IMR-90 (cell line): ENCODE measurements around the gene EFHD1. TPM values are rescaled to one million over a fixed set of nuclear protein-coding genes. Genes with fewer than 3 reads are reported as not detected.

Experiments used
- ATAC-seq: fragments of 200-7000 bp; cut with Tn5 transposase; 2 replicates; pipeline ENCODE4 v1.9.1; 2020; ENCODE audit warnings: low read depth, mild to moderate bottlenecking, moderate library complexity
- BruUV-seq: library from RNA; stranded (reverse); fragments of 400-500 nt; replicated peaks from 2 replicates; lab custom pipeline; 2021; lab: Mats Ljungman, UMichigan
- CTCF ChIA-PET: fragments of 300-600 bp; formaldehyde crosslinking; extraction: SDS; loops from one replicate; lab custom pipeline; 2021; ENCODE audit warnings: antibody characterized with exemption; lab: Yijun Ruan, JAX
- POLR2A ChIA-PET: fragments of 300-600 bp; sonication (Branson Sonifier 250); formaldehyde crosslinking; loops from one replicate; lab custom pipeline; 2022; ENCODE audit warnings: antibody characterized with exemption; ENCODE audit not compliant: unreplicated experiment; lab: Charles Lee
- DNase-seq: peaks from one replicate; pipeline ENCODE4 v3.0.0; 2013
- H2AFZ ChIP-seq: replicated peaks from 2 replicates; pipeline ENCODE3; 2013; ENCODE audit warnings: low read length, mild to moderate bottlenecking; ENCODE audit not compliant: poor library complexity
- H2AK5ac ChIP-seq: 2 replicates; pipeline ENCODE4 v1.6.1; 2013; ENCODE audit warnings: low read depth, low read length, inconsistent platforms
- H2AK9ac ChIP-seq: replicated peaks from 2 replicates; pipeline ENCODE3; 2013; ENCODE audit warnings: mild to moderate bottlenecking, low read depth, low read length, moderate library complexity; ENCODE audit not compliant: poor library complexity
- H2BK120ac ChIP-seq: 2 replicates; pipeline ENCODE4 v1.6.1; 2013; ENCODE audit warnings: low read depth, low read length, inconsistent platforms
- H2BK15ac ChIP-seq: 3 replicates; pipeline ENCODE4 v1.6.1; 2013; ENCODE audit warnings: low read depth, low read length, inconsistent platforms
- H2BK20ac ChIP-seq: 2 replicates; pipeline ENCODE4 v1.6.1; 2013; ENCODE audit warnings: low read depth, mild to moderate bottlenecking, inconsistent platforms, low read length, moderate library complexity
- H2BK5ac ChIP-seq: 2 replicates; pipeline ENCODE4 v1.6.1; 2013; ENCODE audit warnings: mild to moderate bottlenecking, low read depth, low read length, inconsistent platforms; ENCODE audit not compliant: poor library complexity, severe bottlenecking
- H3K14ac ChIP-seq: replicated peaks from 2 replicates; pipeline ENCODE4 v1.6.1; 2013; ENCODE audit warnings: low read depth, low read length, inconsistent platforms
- H3K18ac ChIP-seq: 2 replicates; pipeline ENCODE4 v1.6.1; 2013; ENCODE audit warnings: low read depth, low read length, control low read depth
- H3K23ac ChIP-seq: 2 replicates; pipeline ENCODE4 v1.6.1; 2013; ENCODE audit warnings: low read depth, low read length, inconsistent platforms
- H3K27ac ChIP-seq: 2 replicates; pipeline ENCODE4 v1.5.1; 2013; ENCODE audit warnings: mild to moderate bottlenecking, control low read depth, low read length; ENCODE audit not compliant: insufficient read depth
- H3K27me3 ChIP-seq: 2 replicates; pipeline ENCODE4 v1.6.1; 2013; ENCODE audit warnings: low read length; ENCODE audit not compliant: control insufficient read depth, insufficient read depth
- H3K36me3 ChIP-seq: 2 replicates; pipeline ENCODE4 v1.6.1; 2013; ENCODE audit warnings: low read length, mixed read lengths; ENCODE audit not compliant: control insufficient read depth, insufficient read depth
- H3K4ac ChIP-seq: 2 replicates; pipeline ENCODE4 v1.6.1; 2013; ENCODE audit warnings: low read depth, low read length, inconsistent platforms
- H3K4me1 ChIP-seq: 2 replicates; pipeline ENCODE4 v1.6.1; 2013; ENCODE audit warnings: low read length, mixed read lengths; ENCODE audit not compliant: control insufficient read depth, insufficient read depth
- H3K4me2 ChIP-seq: 2 replicates; pipeline ENCODE4 v1.6.1; 2013; ENCODE audit warnings: low read depth, mild to moderate bottlenecking, control low read depth, low read length, moderate library complexity
- H3K4me3 ChIP-seq: 2 replicates; pipeline ENCODE4 v1.5.1; 2013; ENCODE audit warnings: low read depth, mild to moderate bottlenecking, control low read depth, low read length, moderate library complexity; ENCODE audit not compliant: insufficient read depth
- H3K56ac ChIP-seq: 2 replicates; pipeline ENCODE4 v1.6.1; 2013; ENCODE audit warnings: low read length, inconsistent platforms; ENCODE audit not compliant: insufficient read depth; ENCODE audit errors: extremely low read depth
- H3K79me1 ChIP-seq, 2 experiments: 2 replicates each; pipeline ENCODE4 v1.6.1; 2013; ENCODE audit warnings: low read length in 2 of 2, inconsistent platforms in 1 of 2, low read depth in 1 of 2
- H3K9ac ChIP-seq: 2 replicates; pipeline ENCODE4 v1.6.1; 2013; ENCODE audit warnings: low read depth, low read length, control low read depth
- H3K9me1 ChIP-seq: 2 replicates; pipeline ENCODE4 v1.6.1; 2013; ENCODE audit warnings: low read length, inconsistent platforms; ENCODE audit not compliant: insufficient read depth
- H3K9me3 ChIP-seq: 2 replicates; pipeline ENCODE4 v1.6.1; 2013; ENCODE audit warnings: low read length; ENCODE audit not compliant: control insufficient read depth, insufficient read depth
- H4K20me1 ChIP-seq: 2 replicates; pipeline ENCODE4 v1.6.1; 2013; ENCODE audit warnings: low read length, inconsistent platforms; ENCODE audit not compliant: insufficient read depth
- H4K5ac ChIP-seq: 2 replicates; pipeline ENCODE4 v1.6.1; 2013; ENCODE audit warnings: mild to moderate bottlenecking, low read depth, low read length, control low read depth
- H4K8ac ChIP-seq, 2 experiments: 2 replicates each; pipeline ENCODE4 v1.6.1; 2013; ENCODE audit warnings: low read depth in 2 of 2, low read length in 2 of 2, control low read depth in 1 of 2, inconsistent platforms in 1 of 2
- H4K91ac ChIP-seq: 2 replicates; pipeline ENCODE4 v1.6.1; 2013; ENCODE audit warnings: low read depth, low read length, inconsistent platforms; ENCODE audit not compliant: insufficient read depth
- BHLHE40 ChIP-seq: fragments of 150-350 bp; IDR thresholded peaks from 2 replicates; pipeline ENCODE4 v1.6.1; 2016; ENCODE audit warnings: mild to moderate bottlenecking, low read depth, low read length
- CEBPB ChIP-seq: IDR thresholded peaks from 2 replicates; pipeline ENCODE4 v1.6.1; 2012; ENCODE audit warnings: low read depth, low read length, improper control_type of control experiment
- ELK1 ChIP-seq: fragments of 150-350 bp; IDR thresholded peaks from 2 replicates; pipeline ENCODE4 v1.6.1; 2016; ENCODE audit warnings: low read depth, mild to moderate bottlenecking, low read length, moderate library complexity, borderline replicate concordance
- FOS ChIP-seq: fragments of 150-350 bp; IDR thresholded peaks from 2 replicates; pipeline ENCODE4 v1.6.1; 2016; ENCODE audit warnings: low read depth, low read length
- MAFK ChIP-seq: IDR thresholded peaks from 2 replicates; pipeline ENCODE4 v1.6.1; 2012; ENCODE audit warnings: low read depth, low read length, improper control_type of control experiment
- MAZ ChIP-seq: IDR thresholded peaks from 2 replicates; pipeline ENCODE4 v1.6.1; 2012; ENCODE audit warnings: low read depth, mild to moderate bottlenecking, low read length, improper control_type of control experiment, moderate library complexity, borderline replicate concordance
- NFE2L2 ChIP-seq: fragments of 150-350 bp; IDR thresholded peaks from 2 replicates; pipeline ENCODE4 v1.6.1; 2016; ENCODE audit warnings: low read depth, mild to moderate bottlenecking, low read length
- POLR2A ChIP-seq: IDR thresholded peaks from 2 replicates; pipeline ENCODE4 v1.6.1; 2012; ENCODE audit warnings: mild to moderate bottlenecking, low read depth, low read length
- RAD21 ChIP-seq: IDR thresholded peaks from 2 replicates; pipeline ENCODE4 v1.6.1; 2012; ENCODE audit warnings: low read length, improper control_type of control experiment
- RCOR1 ChIP-seq: IDR thresholded peaks from 2 replicates; pipeline ENCODE4 v1.6.1; 2012; ENCODE audit warnings: mild to moderate bottlenecking, low read length, improper control_type of control experiment; ENCODE audit not compliant: insufficient replicate concordance
- RFX5 ChIP-seq: IDR thresholded peaks from 2 replicates; pipeline ENCODE4 v1.8.0; 2012; ENCODE audit warnings: low read depth, mild to moderate bottlenecking, low read length, moderate library complexity
- SMC3 ChIP-seq: fragments of 150-350 bp; IDR thresholded peaks from 2 replicates; pipeline ENCODE4 v1.6.1; 2016; ENCODE audit warnings: low read depth, mild to moderate bottlenecking, antibody characterized with exemption, low read length, moderate library complexity
- whole genome bisulfite sequencing, 2 experiments: methylation state at CpG; one replicate each; pipeline versions ENCODE4 v1.1.5 to v1.1.7; 2013; ENCODE audit warnings: missing lambda C conversion rate in 2 of 2; ENCODE audit not compliant: insufficient read length in 1 of 2; ENCODE audit errors: extremely low coverage in 2 of 2; 5-methylcytosine and 5-hydroxymethylcytosine counted together
- dilution Hi-C: fragments of 300-500 bp; cut with HindIII; formaldehyde crosslinking; loops from one replicate; pipeline ENCODE4 v1.14.3; 2018; ENCODE audit warnings: low sequenced_read_pairs; ENCODE audit not compliant: unreplicated experiment
- in situ Hi-C: fragments of 300-500 bp; cut with MboI; formaldehyde crosslinking; loops from 3 replicates; pipeline ENCODE4 v1.14.3; 2019; ENCODE audit warnings: low sequenced_read_pairs, inconsistent platforms, mixed read lengths
- intact Hi-C: fragments of 100-400 bp; cut with micrococcal nuclease; formaldehyde crosslinking; loops from 2 replicates; pipeline ENCODE4 v1.10.0; 2022
- polyA plus RNA-seq, 3 experiments: library from polyadenylated mRNA; depleted of rRNA; stranded (reverse); fragments of >200 nt; gene quantifications; 2 replicates each; pipeline ENCODE4 v1.2.3, GENCODE V29; 2012; ENCODE audit warnings: low replicate concordance in 1 of 3
- total RNA-seq: library from RNA; depleted of rRNA; stranded (reverse); fragments of >200 nt; gene quantifications from 2 replicates; pipeline ENCODE4 v1.2.3, GENCODE V29; 2012
- TF ChIP-seq, protein P1 (sequence below): conservative IDR thresholded peaks from 2 replicates; pipeline ENCODE4 v1.5.1; 2012; ENCODE audit warnings: mild to moderate bottlenecking, low read depth, low read length, improper control_type of control experiment
- TF ChIP-seq, protein P2 (sequence below): fragments of 150-350 bp; IDR thresholded peaks from 2 replicates; pipeline ENCODE4 v1.6.1; 2017; ENCODE audit warnings: mild to moderate bottlenecking, antibody characterized with exemption, low read length, low read depth

EFHD1 gene
- total and polyA plus RNA-seq, 2 of the 4 experiments (the other 2 are of a cell fraction) = 0.27 TPM; not detected in 1

DNA sequence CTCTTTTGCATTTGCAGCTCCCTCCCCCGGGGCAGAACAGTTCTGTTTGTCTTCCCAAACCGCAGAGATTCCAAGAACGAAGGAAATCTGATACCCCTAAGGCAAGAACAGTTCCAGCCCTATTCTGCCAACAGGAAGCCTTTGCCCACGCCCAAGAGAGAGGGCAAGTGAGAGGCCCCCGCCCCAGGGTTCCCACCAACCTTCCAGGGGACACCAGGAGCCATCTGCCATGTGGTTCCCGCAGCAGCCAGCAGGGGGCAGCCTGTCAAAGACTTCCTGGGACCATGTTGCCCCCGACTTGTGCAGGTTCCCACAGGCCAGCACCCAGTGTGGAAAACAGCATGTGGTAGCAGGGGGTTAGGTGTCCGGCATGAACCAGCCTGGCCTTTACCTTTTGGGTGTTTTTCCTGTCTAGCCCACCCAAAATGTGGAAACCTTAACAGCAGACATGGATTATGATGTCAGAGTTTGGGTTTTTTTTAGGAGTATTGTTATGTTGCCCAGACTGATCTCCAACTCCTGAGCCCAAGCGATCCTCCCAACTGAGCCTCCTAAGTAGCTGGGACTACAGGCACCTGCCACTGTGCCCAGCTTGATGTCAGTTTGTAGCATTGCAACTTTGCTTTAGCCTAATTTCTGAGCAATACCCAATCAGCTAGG is 21.7 kb upstream of the EFHD1 start:
- Histone ChIP-seq H3K36me3 (no peaks in the 10 kb centered on the region), H2AK9ac (peak overlapping the region; percentile 26), H3K4me1 (peaks cover 3% of the 10 kb centered on the region; the same call in 1 of the 2 replicates), H3K27me3 (no peaks in the 10 kb centered on the region), H3K4me2 (no peak overlapping the region), H3K9me3 (no peaks in the 10 kb centered on the region), H4K20me1 (no peaks in the 10 kb centered on the region), H3K18ac (no peak overlapping the region), H3K9me1 (peaks cover 4% of the 10 kb centered on the region; the same call in 1 of the 2 replicates), H3K23ac (no peak overlapping the region), H4K8ac (no peak overlapping the region), H3K56ac (no peak overlapping the region), H2BK5ac (no peak overlapping the region), H4K91ac (no peak overlapping the region), H2BK20ac (no peak overlapping the region), H2BK120ac (no peak overlapping the region; the same call in 1 of the 2 replicates), H3K27ac (no peak overlapping the region), H3K4me3 (no peak overlapping the region), H3K79me1 (no peaks in the 10 kb centered on the region), H3K4ac (peak overlapping the region; percentile 38; the same call in 1 of the 2 replicates), H2AFZ (peak overlapping the region; percentile 74), H2AK5ac (no peak overlapping the region), H4K5ac (no peak overlapping the region), H2BK15ac (no peak overlapping the region), H3K14ac (no peak overlapping the region), H3K9ac (no peak overlapping the region)
- no TSS peak for BruUV-seq
- dilution Hi-C loops (no loop called here), in situ Hi-C loops (no loop called here), intact Hi-C loops (no loop called here)
- TF ChIP-seq, protein P1, sequence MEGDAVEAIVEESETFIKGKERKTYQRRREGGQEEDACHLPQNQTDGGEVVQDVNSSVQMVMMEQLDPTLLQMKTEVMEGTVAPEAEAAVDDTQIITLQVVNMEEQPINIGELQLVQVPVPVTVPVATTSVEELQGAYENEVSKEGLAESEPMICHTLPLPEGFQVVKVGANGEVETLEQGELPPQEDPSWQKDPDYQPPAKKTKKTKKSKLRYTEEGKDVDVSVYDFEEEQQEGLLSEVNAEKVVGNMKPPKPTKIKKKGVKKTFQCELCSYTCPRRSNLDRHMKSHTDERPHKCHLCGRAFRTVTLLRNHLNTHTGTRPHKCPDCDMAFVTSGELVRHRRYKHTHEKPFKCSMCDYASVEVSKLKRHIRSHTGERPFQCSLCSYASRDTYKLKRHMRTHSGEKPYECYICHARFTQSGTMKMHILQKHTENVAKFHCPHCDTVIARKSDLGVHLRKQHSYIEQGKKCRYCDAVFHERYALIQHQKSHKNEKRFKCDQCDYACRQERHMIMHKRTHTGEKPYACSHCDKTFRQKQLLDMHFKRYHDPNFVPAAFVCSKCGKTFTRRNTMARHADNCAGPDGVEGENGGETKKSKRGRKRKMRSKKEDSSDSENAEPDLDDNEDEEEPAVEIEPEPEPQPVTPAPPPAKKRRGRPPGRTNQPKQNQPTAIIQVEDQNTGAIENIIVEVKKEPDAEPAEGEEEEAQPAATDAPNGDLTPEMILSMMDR = peak; percentile 53
- no peak for TF ChIP-seq RFX5
- TF ChIP-seq FOS = no peak
- peak; percentile 28; the same call in 1 of the 2 replicates for TF ChIP-seq RAD21
- TF ChIP-seq, protein P2, sequence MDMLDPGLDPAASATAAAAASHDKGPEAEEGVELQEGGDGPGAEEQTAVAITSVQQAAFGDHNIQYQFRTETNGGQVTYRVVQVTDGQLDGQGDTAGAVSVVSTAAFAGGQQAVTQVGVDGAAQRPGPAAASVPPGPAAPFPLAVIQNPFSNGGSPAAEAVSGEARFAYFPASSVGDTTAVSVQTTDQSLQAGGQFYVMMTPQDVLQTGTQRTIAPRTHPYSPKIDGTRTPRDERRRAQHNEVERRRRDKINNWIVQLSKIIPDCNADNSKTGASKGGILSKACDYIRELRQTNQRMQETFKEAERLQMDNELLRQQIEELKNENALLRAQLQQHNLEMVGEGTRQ = no peak
- no peak for TF ChIP-seq CEBPB
- TF ChIP-seq NFE2L2 = no peak
- TF ChIP-seq POLR2A = no peak
- TF ChIP-seq SMC3 = no peak
- no peak for TF ChIP-seq RCOR1
- TF ChIP-seq BHLHE40 = no peak
- TF ChIP-seq MAFK = no peak
- TF ChIP-seq ELK1 = no peak
- no peak; the same call in 1 of the 2 replicates for TF ChIP-seq MAZ
- WGBS, 2 experiments = no CpG with 5 or more reads among the region's 9 CpGs
- POLR2A ChIA-PET = no interaction called here
- CTCF ChIA-PET = interaction anchor here (0.9 kb wide), 1 partner anchor 13 kb away, joined by 5 read pairs; no protein-coding TSS in a partner anchor
- DNase-seq = peak; percentile 54
- ATAC-seq = peak; percentile 86
